CD4-positive, alpha-beta T cell (primary cell): ENCODE measurements around the gene WDR59. TPM values are rescaled to one million over a fixed set of nuclear protein-coding genes. Genes with fewer than 3 reads are reported as not detected.
"Not testable (repeated sequence)": the region's sequence is repeated elsewhere in the genome, so short reads cannot be mapped to it uniquely, and the experiment has no call there.

Experiments used
- ATAC-seq: fragments of 200-7000 bp; cut with Tn5 transposase; one replicate; pipeline ENCODE4 v1.10.0; 2022; ENCODE audit warnings: mild to moderate bottlenecking; ENCODE audit not compliant: poor library complexity
- CTCF ChIA-PET: fragments of 350-600 bp; sonication (Branson Sonifier 250); formaldehyde crosslinking; loops from one replicate; lab custom pipeline; 2021; ENCODE audit warnings: antibody characterized with exemption, inconsistent platforms; lab: Charles Lee
- POLR2A ChIA-PET: fragments of 350-600 bp; sonication (Branson Sonifier 250); formaldehyde crosslinking; loops from one replicate; lab custom pipeline; 2021; ENCODE audit warnings: antibody characterized with exemption, inconsistent platforms; lab: Charles Lee
- DNase-seq, 14 experiments: peaks; one replicate each; pipeline ENCODE4 v3.0.0-alpha.2; 2013 to 2020; ENCODE audit warnings: mixed read lengths in 2 of 14
- H3K27ac ChIP-seq, 2 donors: one replicate each; pipeline versions ENCODE4 v1.5.1 to v1.7.0; 2013; ENCODE audit warnings: low read length in 2 of 2, low read depth in 1 of 2, mild to moderate bottlenecking in 1 of 2
- H3K27me3 ChIP-seq, 2 experiments: 1 replicate in 1 of 2; 2 replicates in 1 of 2; pipeline versions ENCODE4 v1.6.1 to v1.7.0; 2013; ENCODE audit warnings: low read length in 2 of 2, control low read depth in 1 of 2, mild to moderate bottlenecking in 1 of 2, moderate library complexity in 1 of 2; ENCODE audit not compliant: insufficient read depth in 2 of 2, control insufficient read depth in 1 of 2
- H3K36me3 ChIP-seq: one replicate; pipeline ENCODE4 v1.6.1; 2013; ENCODE audit warnings: low read length, control low read depth; ENCODE audit not compliant: insufficient read depth
- H3K4me1 ChIP-seq: one replicate; pipeline ENCODE4 v1.6.1; 2013; ENCODE audit warnings: low read length, control low read depth; ENCODE audit not compliant: insufficient read depth
- H3K4me3 ChIP-seq: one replicate; pipeline ENCODE4 v1.5.1; 2013; ENCODE audit warnings: mild to moderate bottlenecking, low read length, moderate library complexity
- H3K9me3 ChIP-seq, 2 experiments: 1 replicate in 1 of 2; 2 replicates in 1 of 2; pipeline versions ENCODE4 v1.6.1 to v1.7.0; 2013; ENCODE audit warnings: low read length in 2 of 2, mild to moderate bottlenecking in 2 of 2, control low read depth in 1 of 2, moderate library complexity in 1 of 2; ENCODE audit not compliant: control insufficient read depth in 1 of 2, insufficient read depth in 1 of 2
- H3K27ac Mint-ChIP-seq: one replicate; pipeline ENCODE4 v1.8.0; 2020; ENCODE audit warnings: mixed read lengths
- H3K27me3 Mint-ChIP-seq: one replicate; pipeline ENCODE4 v1.8.0; 2021; ENCODE audit warnings: mixed read lengths
- H3K36me3 Mint-ChIP-seq: one replicate; pipeline ENCODE4 v1.8.0; 2021; ENCODE audit warnings: low read depth, mixed read lengths
- H3K4me1 Mint-ChIP-seq: one replicate; pipeline ENCODE4 v1.8.0; 2021; ENCODE audit warnings: low read depth, mixed read lengths
- H3K4me3 Mint-ChIP-seq: one replicate; pipeline ENCODE4 v1.8.0; 2020; ENCODE audit warnings: mild to moderate bottlenecking, mixed read lengths
- H3K9me3 Mint-ChIP-seq: one replicate; pipeline ENCODE4 v1.8.0; 2020; ENCODE audit warnings: mixed read lengths
- CTCF ChIP-seq: fragments of 200-600 bp; IDR thresholded peaks from one replicate; pipeline ENCODE4 v1.8.0; 2022; ENCODE audit warnings: antibody characterized with exemption, mild to moderate bottlenecking
- intact Hi-C, 2 experiments: fragments of 100-400 bp; cut with DNase I in 1 of 2; cut with micrococcal nuclease in 1 of 2; formaldehyde crosslinking; loops; one replicate each; pipeline versions ENCODE4 v1.15.1 to v1.9.0; 2023 to 2025; cut with DNase I, micrococcal nuclease
- total RNA-seq, 174 experiments: library from RNA in 2 of 174; stranded (reverse) in 2 of 174; gene quantifications; one replicate each; pipeline ENCODE4 v1.2.3 and lab custom pipeline; 2021 to 2026

Gene WDR59
- total RNA-seq, 2 experiments from 2014 or later = 60.2 to 67.2 TPM

GRCh38 chr16:75019007-75019406 lies 34.1 kb upstream of the WDR59 start:
- no peak overlapping the region for H3K4me3 Mint-ChIP-seq
- POLR2A ChIA-PET = no interaction called here

GRCh38 chr16:75017670-75018525 lies 33.0 kb upstream of the WDR59 start:
- H3K27me3 ChIP-seq = no peaks in the 10 kb centered on the region
- intact Hi-C loops = no loop called here
- Mint-ChIP-seq H3K27me3 (no peaks in the 10 kb centered on the region), H3K9me3 (peaks cover 3% of the 10 kb centered on the region), H3K36me3 (peaks cover 10% of the 10 kb centered on the region), H3K4me3 (no peak overlapping the region), H3K27ac (no peak overlapping the region), H3K4me1 (peaks cover 23% of the 10 kb centered on the region)
- H3K9me3 ChIP-seq = peaks cover 8 to 17% of the 10 kb centered on the region in 2 experiments
- ATAC-seq (no peak), DNase-seq (no peak)
- H3K36me3 ChIP-seq = no peaks in the 10 kb centered on the region
- ChIA-PET CTCF (interaction anchor here (0.8 to 0.9 kb wide), 3 partner anchors 19 to 93 kb away, joined by 3 read pairs; partner anchors contain the start of gene ZNRF1), POLR2A (no interaction called here)
- no peak overlapping the region for H3K27ac ChIP-seq
- no peak for TF ChIP-seq CTCF
- H3K4me3 ChIP-seq = no peak overlapping the region
- H3K4me1 ChIP-seq = no peaks in the 10 kb centered on the region

More at GRCh38 chr16:75019007-75019406, 34.1 kb upstream of the WDR59 start:
- no peak for TF ChIP-seq CTCF
- Histone ChIP-seq H3K27ac (no peak overlapping the region), H3K27me3 (no peaks in the 10 kb centered on the region), H3K4me1 (no peaks in the 10 kb centered on the region), H3K9me3 (peaks cover 8 to 17% of the 10 kb centered on the region in 2 experiments), H3K36me3 (no peaks in the 10 kb centered on the region), H3K4me3 (no peak overlapping the region)
- Mint-ChIP-seq H3K27ac (no peak overlapping the region), H3K4me1 (peaks cover 23% of the 10 kb centered on the region), H3K36me3 (peaks cover 13% of the 10 kb centered on the region), H3K27me3 (no peaks in the 10 kb centered on the region), H3K9me3 (peaks cover 3% of the 10 kb centered on the region)
- intact Hi-C loops = no loop called here
- no peak for DNase-seq
- no peak for ATAC-seq
- CTCF ChIA-PET = no interaction called here

GRCh38 chr16:75016451-75017081 lies 31.6 kb upstream of the WDR59 start:
- Histone ChIP-seq H3K9me3 (peaks cover 5 to 11% of the 10 kb centered on the region in 2 experiments), H3K4me1 (peaks cover 13% of the 10 kb centered on the region)
- H3K9me3 Mint-ChIP-seq, H3K4me3 ChIP-seq, ATAC-seq, CTCF ChIA-PET, intact Hi-C loops, H3K4me3 Mint-ChIP-seq, H3K36me3 ChIP-seq, H3K27ac ChIP-seq, DNase-seq, H3K36me3 Mint-ChIP-seq, H3K27ac Mint-ChIP-seq, H3K27me3 Mint-ChIP-seq, H3K27me3 ChIP-seq: not testable (repeated sequence)
- H3K4me1 Mint-ChIP-seq = peaks cover 32% of the 10 kb centered on the region
- POLR2A ChIA-PET = interaction anchor here (1.3 kb wide), 1 partner anchor 14 kb away, joined by 3 read pairs; no protein-coding TSS in a partner anchor
